Endothelial cell of umbilical vein (primary cell): Measurements from ENCODE around the gene BLOC1S3.

Source experiments
- EZH2 ChIP-seq: IDR thresholded peaks from 2 replicates; pipeline ENCODE4 v1.6.1; 2012; ENCODE audit warnings: borderline replicate concordance, low read depth, mild to moderate bottlenecking, moderate library complexity, low read length, inconsistent platforms; ENCODE audit not compliant: severe bottlenecking
- JUN ChIP-seq: IDR thresholded peaks from 2 replicates; pipeline ENCODE4 v1.6.1; 2011; ENCODE audit warnings: borderline replicate concordance, low read depth; ENCODE audit not compliant: insufficient read length, insufficient read depth
- MYC ChIP-seq: IDR thresholded peaks from one replicate; pipeline ENCODE4 v1.6.1; 2011; ENCODE audit warnings: mild to moderate bottlenecking, low read depth, low read length
- POLR2A ChIP-seq: IDR thresholded peaks from 2 replicates; pipeline ENCODE4 v1.6.1; 2012; ENCODE audit warnings: low read depth, mild to moderate bottlenecking, control low read depth, low read length
- POLR2AphosphoS5 ChIP-seq: IDR thresholded peaks from 2 replicates; pipeline ENCODE4 v1.6.1; 2012; ENCODE audit warnings: low read depth, mild to moderate bottlenecking, control low read depth, low read length, moderate library complexity; ENCODE audit not compliant: insufficient read depth
- TF ChIP-seq, protein P1 (sequence below), 2 donors: IDR thresholded peaks; 1 replicate in 1 of 2; 2 replicates in 1 of 2; pipeline ENCODE4 v1.5.1; 2011; ENCODE audit warnings: low read length in 2 of 2, mild to moderate bottlenecking in 2 of 2, moderate library complexity in 2 of 2, control low read depth in 1 of 2, inconsistent platforms in 1 of 2, low read depth in 1 of 2; ENCODE audit not compliant: insufficient read depth in 1 of 2; ENCODE audit errors: extremely low read depth in 1 of 2

DNA sequence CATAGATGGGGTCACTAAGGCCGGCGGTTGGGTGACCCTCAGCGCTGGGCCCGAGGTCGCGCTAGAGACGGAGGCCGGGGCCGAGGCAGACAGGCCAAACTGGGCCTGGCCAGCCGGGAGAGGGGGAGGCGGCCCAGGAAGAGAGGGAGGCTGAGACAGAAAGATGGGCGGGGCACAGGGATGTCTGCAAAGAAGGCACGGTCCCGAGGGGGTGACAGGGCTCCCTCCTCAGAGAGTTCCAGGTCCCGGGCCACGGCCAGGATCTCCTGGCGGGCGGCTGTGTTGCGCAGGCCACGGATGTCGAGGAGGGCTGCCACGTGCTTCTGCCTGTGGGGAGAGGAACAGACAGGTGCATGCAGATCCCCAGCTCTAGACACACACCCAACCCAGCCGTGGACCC lies 34.4 kb downstream of the BLOC1S3 start:
- TF ChIP-seq, protein P1, sequence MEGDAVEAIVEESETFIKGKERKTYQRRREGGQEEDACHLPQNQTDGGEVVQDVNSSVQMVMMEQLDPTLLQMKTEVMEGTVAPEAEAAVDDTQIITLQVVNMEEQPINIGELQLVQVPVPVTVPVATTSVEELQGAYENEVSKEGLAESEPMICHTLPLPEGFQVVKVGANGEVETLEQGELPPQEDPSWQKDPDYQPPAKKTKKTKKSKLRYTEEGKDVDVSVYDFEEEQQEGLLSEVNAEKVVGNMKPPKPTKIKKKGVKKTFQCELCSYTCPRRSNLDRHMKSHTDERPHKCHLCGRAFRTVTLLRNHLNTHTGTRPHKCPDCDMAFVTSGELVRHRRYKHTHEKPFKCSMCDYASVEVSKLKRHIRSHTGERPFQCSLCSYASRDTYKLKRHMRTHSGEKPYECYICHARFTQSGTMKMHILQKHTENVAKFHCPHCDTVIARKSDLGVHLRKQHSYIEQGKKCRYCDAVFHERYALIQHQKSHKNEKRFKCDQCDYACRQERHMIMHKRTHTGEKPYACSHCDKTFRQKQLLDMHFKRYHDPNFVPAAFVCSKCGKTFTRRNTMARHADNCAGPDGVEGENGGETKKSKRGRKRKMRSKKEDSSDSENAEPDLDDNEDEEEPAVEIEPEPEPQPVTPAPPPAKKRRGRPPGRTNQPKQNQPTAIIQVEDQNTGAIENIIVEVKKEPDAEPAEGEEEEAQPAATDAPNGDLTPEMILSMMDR (IDR thresholded peaks at IDR 0.05; ENCODE audit: extremely low read depth in 1 of 2, insufficient read depth in 1 of 2, low read depth in 1 of 2, low read length in 2 of 2), result no peak
- TF ChIP-seq EZH2 (no peak), JUN (no peak), POLR2AphosphoS5 (no peak), MYC (no peak), POLR2A (no peak)
